Keratinocyte (primary cell): Measurements from ENCODE around the gene PLEKHA8. TPM values are rescaled to one million over a fixed set of nuclear protein-coding genes. Genes with fewer than 3 reads are reported as not detected.

Source experiments
- DNase-seq: peaks from one replicate; pipeline ENCODE4 v3.0.0-alpha.2; 2011; ENCODE audit warnings: low read depth, missing footprints, low spot score
- FAIRE-seq: peaks from 2 replicates; lab custom pipeline; 2011; peaks lifted over from hg19 to GRCh38; lab: Jason Lieb, UNC
- H2AFZ ChIP-seq: 2 replicates; pipeline ENCODE4 v1.6.0; 2012; ENCODE audit warnings: low read length, control low read depth, inconsistent platforms; ENCODE audit not compliant: control insufficient read depth
- H3K27ac ChIP-seq: 2 replicates; pipeline ENCODE4 v1.5.1; 2011; ENCODE audit warnings: low read length; ENCODE audit not compliant: control insufficient read depth, insufficient read depth
- H3K27me3 ChIP-seq: 3 replicates; pipeline ENCODE4 v1.6.0; 2011; ENCODE audit warnings: low read length; ENCODE audit not compliant: control insufficient read depth, insufficient read depth; ENCODE audit errors: extremely low read depth
- H3K36me3 ChIP-seq, 2 experiments: 2 replicates in 1 of 2; 3 replicates in 1 of 2; pipeline ENCODE4 v1.5.1; 2011; ENCODE audit warnings: low read length in 2 of 2, mild to moderate bottlenecking in 1 of 2; ENCODE audit not compliant: control insufficient read depth in 2 of 2, insufficient read depth in 2 of 2; ENCODE audit errors: extremely low read depth in 1 of 2
- H3K4me1 ChIP-seq: 3 replicates; pipeline ENCODE4 v1.5.1; 2011; ENCODE audit warnings: low read length; ENCODE audit not compliant: control insufficient read depth, insufficient read depth; ENCODE audit errors: extremely low read depth
- H3K4me2 ChIP-seq: 3 replicates; pipeline ENCODE4 v1.6.0; 2011; ENCODE audit warnings: low read depth, low read length; ENCODE audit not compliant: control insufficient read depth, insufficient read depth; ENCODE audit errors: extremely low read depth
- H3K4me3 ChIP-seq, 3 experiments: fragments of 200-600 bp in 1 of 3; sonication (generic) in 1 of 3; 2 replicates in 2 of 3; 3 replicates in 1 of 3; pipeline ENCODE4 v1.5.1; 2011 to 2016; ENCODE audit warnings: low read length in 3 of 3, mild to moderate bottlenecking in 3 of 3, control low read depth in 2 of 3, inconsistent platforms in 1 of 3, low read depth in 1 of 3, mixed read lengths in 1 of 3, mixed run types in 1 of 3, moderate library complexity in 1 of 3; ENCODE audit not compliant: control insufficient read depth in 2 of 3, insufficient read depth in 2 of 3; ENCODE audit errors: extremely low read depth in 1 of 3
- H3K79me2 ChIP-seq: 2 replicates; pipeline ENCODE4 v1.6.0; 2012; ENCODE audit warnings: low read length; ENCODE audit not compliant: control insufficient read depth, insufficient read depth
- H3K9ac ChIP-seq: 3 replicates; pipeline ENCODE4 v1.6.0; 2011; ENCODE audit warnings: low read length; ENCODE audit not compliant: control insufficient read depth, insufficient read depth; ENCODE audit errors: extremely low read depth
- H3K9me1 ChIP-seq: 3 replicates; pipeline ENCODE4 v1.6.0; 2011; ENCODE audit warnings: low read length; ENCODE audit not compliant: control insufficient read depth, insufficient read depth; ENCODE audit errors: extremely low read depth
- H3K9me3 ChIP-seq: 2 replicates; pipeline ENCODE4 v1.5.1; 2012; ENCODE audit warnings: low read depth, low read length; ENCODE audit not compliant: control insufficient read depth
- H4K20me1 ChIP-seq: 3 replicates; pipeline ENCODE4 v1.6.0; 2011; ENCODE audit warnings: low read length; ENCODE audit not compliant: control insufficient read depth, insufficient read depth; ENCODE audit errors: extremely low read depth
- EZH2 ChIP-seq: IDR thresholded peaks from one replicate; pipeline ENCODE4 v1.6.1; 2012; ENCODE audit warnings: inconsistent platforms, mild to moderate bottlenecking, low read length, moderate library complexity
- dilution Hi-C: fragments of 300-500 bp; cut with MboI; formaldehyde crosslinking; loops from one replicate; pipeline ENCODE4 v1.7.0; 2020; ENCODE audit warnings: low sequenced_read_pairs; ENCODE audit not compliant: extremely low pct_ligation_motif_present
- polyA plus RNA-seq, 5 experiments: library from polyadenylated mRNA; depleted of rRNA in 3 of 5; stranded (reverse) in 3 of 5; stranded (forward) in 1 of 5; unstranded in 1 of 5; fragments of >200 nt; gene quantifications; 1 replicate in 1 of 5; 2 replicates in 3 of 5; 3 replicates in 1 of 5; pipeline versions ENCODE4 v1.2.1 to v1.2.3, GENCODE V29; 2011 to 2012; ENCODE audit warnings: missing spikeins in 2 of 5, low read depth in 1 of 5, low replicate concordance in 1 of 5
- TF ChIP-seq, protein P1 (sequence below), 3 experiments: IDR thresholded peaks in 1 of 3; conservative IDR thresholded peaks in 1 of 3; optimal IDR thresholded peaks in 1 of 3; 2 replicates in 2 of 3; 3 replicates in 1 of 3; pipeline versions ENCODE3 to v1.5.1; 2011; ENCODE audit warnings: low read length in 3 of 3, mild to moderate bottlenecking in 3 of 3, moderate library complexity in 2 of 3, control low read depth in 1 of 3, inconsistent platforms in 1 of 3; ENCODE audit not compliant: insufficient read depth in 2 of 3; ENCODE audit errors: extremely low read depth in 1 of 3

The PLEKHA8 gene
- polyA plus RNA-seq, 1 donor (not counting 4 experiments of a cell fraction or from before 2014, with no cell fraction given) = 9.6 TPM

DNA sequence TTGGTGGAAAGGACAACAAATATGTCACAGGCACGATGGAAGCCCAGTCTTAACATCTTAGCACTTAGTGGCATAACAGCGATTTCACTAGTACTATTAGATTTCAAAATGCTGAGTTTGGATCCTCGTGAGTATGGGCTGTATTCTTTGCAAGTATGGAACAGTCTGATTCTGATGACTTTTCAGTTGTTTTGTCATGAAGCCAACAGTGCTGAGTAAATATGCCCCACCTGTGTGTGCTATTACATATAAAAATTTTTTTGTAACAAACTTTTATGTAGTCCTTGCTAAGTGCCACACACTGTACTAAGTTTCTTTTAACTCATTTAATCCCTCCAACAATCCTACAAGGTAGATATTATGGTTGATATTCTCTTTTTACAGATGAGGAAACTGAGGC, 137.4 kb downstream of the PLEKHA8 start:
- no peaks in the 10 kb centered on the region for H3K79me2 ChIP-seq
- no peak overlapping the region for H3K4me3 ChIP-seq
- DNase-seq (no peak), FAIRE-seq (peak; percentile 36)
- no peaks in the 10 kb centered on the region for H3K9me1 ChIP-seq
- TF ChIP-seq, protein P1, sequence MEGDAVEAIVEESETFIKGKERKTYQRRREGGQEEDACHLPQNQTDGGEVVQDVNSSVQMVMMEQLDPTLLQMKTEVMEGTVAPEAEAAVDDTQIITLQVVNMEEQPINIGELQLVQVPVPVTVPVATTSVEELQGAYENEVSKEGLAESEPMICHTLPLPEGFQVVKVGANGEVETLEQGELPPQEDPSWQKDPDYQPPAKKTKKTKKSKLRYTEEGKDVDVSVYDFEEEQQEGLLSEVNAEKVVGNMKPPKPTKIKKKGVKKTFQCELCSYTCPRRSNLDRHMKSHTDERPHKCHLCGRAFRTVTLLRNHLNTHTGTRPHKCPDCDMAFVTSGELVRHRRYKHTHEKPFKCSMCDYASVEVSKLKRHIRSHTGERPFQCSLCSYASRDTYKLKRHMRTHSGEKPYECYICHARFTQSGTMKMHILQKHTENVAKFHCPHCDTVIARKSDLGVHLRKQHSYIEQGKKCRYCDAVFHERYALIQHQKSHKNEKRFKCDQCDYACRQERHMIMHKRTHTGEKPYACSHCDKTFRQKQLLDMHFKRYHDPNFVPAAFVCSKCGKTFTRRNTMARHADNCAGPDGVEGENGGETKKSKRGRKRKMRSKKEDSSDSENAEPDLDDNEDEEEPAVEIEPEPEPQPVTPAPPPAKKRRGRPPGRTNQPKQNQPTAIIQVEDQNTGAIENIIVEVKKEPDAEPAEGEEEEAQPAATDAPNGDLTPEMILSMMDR (optimal IDR thresholded peaks at IDR 0.05 in 1 of 3, IDR thresholded peaks at IDR 0.05 in 1 of 3, conservative IDR thresholded peaks at IDR 0.05 in 1 of 3; ENCODE audit: extremely low read depth in 1 of 3, insufficient read depth in 2 of 3, low read length in 3 of 3) = no peak
- no peak for TF ChIP-seq EZH2
- no peaks in the 10 kb centered on the region for H4K20me1 ChIP-seq
- H3K27me3 ChIP-seq = no peaks in the 10 kb centered on the region
- H3K4me1 ChIP-seq = peaks cover 70% of the 10 kb centered on the region
- dilution Hi-C loops = no loop called here
- no peaks in the 10 kb centered on the region for H3K9me3 ChIP-seq
- no peak overlapping the region for H2AFZ ChIP-seq
- H3K36me3 ChIP-seq = no peaks in the 10 kb centered on the region
- H3K4me2 ChIP-seq = peak overlapping the region; percentile 55
- peak overlapping the region; percentile 63 for H3K9ac ChIP-seq
- peak overlapping the region; percentile 77 for H3K27ac ChIP-seq

DNA sequence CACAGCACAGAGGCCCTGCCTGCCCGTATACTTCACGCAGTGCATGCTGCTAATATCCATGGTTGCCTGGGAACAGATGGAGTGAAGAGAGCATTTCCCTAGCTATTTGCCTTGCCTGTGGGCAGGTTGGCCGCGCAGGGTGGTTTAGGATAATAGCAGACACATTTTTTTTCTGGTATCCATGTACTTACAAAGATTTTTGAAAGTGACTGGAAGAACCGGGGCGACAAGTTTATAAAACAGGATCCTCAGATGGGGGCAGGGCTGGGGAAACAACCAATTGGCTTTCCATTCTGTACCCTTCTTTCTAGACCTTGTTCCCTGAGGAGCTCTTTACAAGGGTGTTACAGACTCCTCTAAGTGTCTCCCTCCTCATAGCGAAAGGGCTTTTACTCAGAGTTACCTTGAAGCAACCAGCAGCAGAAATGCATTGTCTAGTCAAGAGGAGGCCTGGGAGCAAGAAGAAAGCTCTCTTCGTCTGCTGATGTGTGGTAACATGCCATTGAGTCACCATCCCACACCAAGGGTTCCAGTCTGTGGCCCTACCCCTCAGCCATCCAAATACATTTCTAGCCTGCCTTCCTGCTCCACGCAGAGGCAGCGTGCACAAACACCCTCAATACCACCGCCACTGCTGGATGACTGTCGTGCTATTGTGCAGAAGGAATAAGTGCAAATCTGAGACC, 138.1 kb downstream of the PLEKHA8 start:
- dilution Hi-C loops = no loop called here
- peak overlapping the region; percentile 77 for H3K27ac ChIP-seq
- peaks cover 70% of the 10 kb centered on the region for H3K4me1 ChIP-seq
- H4K20me1 ChIP-seq = no peaks in the 10 kb centered on the region
- TF ChIP-seq, protein P1 (optimal IDR thresholded peaks at IDR 0.05 in 1 of 3, IDR thresholded peaks at IDR 0.05 in 1 of 3, conservative IDR thresholded peaks at IDR 0.05 in 1 of 3; ENCODE audit: extremely low read depth in 1 of 3, insufficient read depth in 2 of 3, low read length in 3 of 3) = no peak
- TF ChIP-seq EZH2 = no peak
- H3K4me3 ChIP-seq = peak overlapping the region in 2 of 3 experiments; percentile 4 to 23
- H3K27me3 ChIP-seq = no peaks in the 10 kb centered on the region
- no peaks in the 10 kb centered on the region for H3K9me3 ChIP-seq
- H2AFZ ChIP-seq = no peak overlapping the region
- H3K79me2 ChIP-seq = no peaks in the 10 kb centered on the region
- FAIRE-seq (peak; percentile 93), DNase-seq (no peak)
- peak overlapping the region; percentile 55 for H3K4me2 ChIP-seq
- H3K9me1 ChIP-seq = no peaks in the 10 kb centered on the region
- no peaks in the 10 kb centered on the region for H3K36me3 ChIP-seq
- H3K9ac ChIP-seq = peak overlapping the region; percentile 63
